ENCODE data around the gene S1PR5. TPM values are rescaled to one million over a fixed set of nuclear protein-coding genes. Genes with fewer than 3 reads are reported as not detected.

Gene S1PR5
- total RNA-seq, 1 experiment from 2014 or later = 0.41 TPM

GRCh38 chr19:10499550-10500246, 17.5 kb downstream of the S1PR5 start:
- no peak for DNase-seq (ENCODE audit: low spot score)
- no TSS peak for BruUV-seq (replicated peaks)
- intact Hi-C loops (cut with micrococcal nuclease; ENCODE audit: unreplicated experiment) = loop anchor here (5.0 kb wide), 1 partner anchor 68 kb away; the partner anchor contains the start of genes CDKN2D and KRI1
- Histone ChIP-seq H3K36me3 (ENCODE audit: insufficient read depth, low read length, poor library complexity, severe bottlenecking) (peaks cover 38% of the 10 kb centered on the region), H3K4me3 (ENCODE audit: low read depth, low read length, poor library complexity, severe bottlenecking) (no peak overlapping the region), H3K27ac (ENCODE audit: low read depth, low read length, poor library complexity, severe bottlenecking) (peak overlapping the region; percentile 14), H3K4me1 (ENCODE audit: insufficient read depth, low read length, poor library complexity, severe bottlenecking) (no peaks in the 10 kb centered on the region), H3K27me3 (replicated peaks; ENCODE audit: insufficient read depth, low read depth, low read length, poor library complexity) (no peaks in the 10 kb centered on the region), H3K9me3 (ENCODE audit: low read depth, low read length, poor library complexity, severe bottlenecking) (no peaks in the 10 kb centered on the region)
- POLR2A ChIA-PET (ENCODE audit: low non-redundant PET) = no interaction called here
- TF ChIP-seq CTCF (conservative IDR thresholded peaks at IDR 0.05; ENCODE audit: low read depth, low read length) = no peak
- TF ChIP-seq EZH2 (IDR thresholded peaks at IDR 0.05; ENCODE audit: borderline replicate concordance, low read depth, low read length, poor library complexity, severe bottlenecking) = no peak
- CTCF ChIA-PET = no interaction called here

GRCh38 chr19:10497371-10497770, 19.9 kb downstream of the S1PR5 start:
- no TSS peak for BruUV-seq (replicated peaks)
- Histone ChIP-seq H3K36me3 (ENCODE audit: insufficient read depth, low read length, poor library complexity, severe bottlenecking) (peaks cover 43% of the 10 kb centered on the region), H3K4me1 (ENCODE audit: insufficient read depth, low read length, poor library complexity, severe bottlenecking) (no peaks in the 10 kb centered on the region), H3K27ac (ENCODE audit: low read depth, low read length, poor library complexity, severe bottlenecking) (no peak overlapping the region), H3K27me3 (replicated peaks; ENCODE audit: insufficient read depth, low read depth, low read length, poor library complexity) (no peaks in the 10 kb centered on the region), H3K4me3 (ENCODE audit: low read depth, low read length, poor library complexity, severe bottlenecking) (no peak overlapping the region), H3K9me3 (ENCODE audit: low read depth, low read length, poor library complexity, severe bottlenecking) (no peaks in the 10 kb centered on the region)
- intact Hi-C loops (cut with micrococcal nuclease; ENCODE audit: unreplicated experiment) = no loop called here
- TF ChIP-seq EZH2 (IDR thresholded peaks at IDR 0.05; ENCODE audit: borderline replicate concordance, low read depth, low read length, poor library complexity, severe bottlenecking) (no peak), CTCF (conservative IDR thresholded peaks at IDR 0.05; ENCODE audit: low read depth, low read length) (no peak)
- no peak for DNase-seq (ENCODE audit: low spot score)
- ChIA-PET CTCF (no interaction called here), POLR2A (ENCODE audit: low non-redundant PET) (interaction anchor here (0.7 kb wide), 1 partner anchor 17 kb away, joined by 4 read pairs; no protein-coding TSS in a partner anchor)

- CTCF ChIA-PET = interaction anchor here (0.6 kb wide), 1 partner anchor 208 kb away, joined by 3 read pairs; no protein-coding TSS in a partner anchor
- no TSS peak for BruUV-seq (replicated peaks)
Measured at GRCh38 chr19:10491472-10492047, 25.7 kb downstream of the S1PR5 start.

More at GRCh38 chr19:10491472-10492047, 25.7 kb downstream of the S1PR5 start:
- POLR2A ChIA-PET (ENCODE audit: low non-redundant PET) = no interaction called here
- intact Hi-C loops (cut with micrococcal nuclease; ENCODE audit: unreplicated experiment) = no loop called here
- H3K27ac ChIP-seq (ENCODE audit: low read depth, low read length, poor library complexity, severe bottlenecking) = no peak overlapping the region
- no peaks in the 10 kb centered on the region for H3K4me1 ChIP-seq (ENCODE audit: insufficient read depth, low read length, poor library complexity, severe bottlenecking)
- TF ChIP-seq EZH2 (IDR thresholded peaks at IDR 0.05; ENCODE audit: borderline replicate concordance, low read depth, low read length, poor library complexity, severe bottlenecking) = no peak
- TF ChIP-seq CTCF (conservative IDR thresholded peaks at IDR 0.05; ENCODE audit: low read depth, low read length) = no peak
- no peak for DNase-seq (ENCODE audit: low spot score)
- peaks cover 55% of the 10 kb centered on the region for H3K36me3 ChIP-seq (ENCODE audit: insufficient read depth, low read length, poor library complexity, severe bottlenecking)
- no peak overlapping the region for H3K4me3 ChIP-seq (ENCODE audit: low read depth, low read length, poor library complexity, severe bottlenecking)
- H3K9me3 ChIP-seq (ENCODE audit: low read depth, low read length, poor library complexity, severe bottlenecking) = no peaks in the 10 kb centered on the region
- no peaks in the 10 kb centered on the region for H3K27me3 ChIP-seq (replicated peaks; ENCODE audit: insufficient read depth, low read depth, low read length, poor library complexity)

All from A673 (cell line).